Activated CD4-positive, alpha-beta T cell treated with anti-CD3 and anti-CD28 coated beads, Interleukin-2, amount 50 U/mL, for 48 hours (primary cell): ENCODE measurements around the gene CFAP54.

Experiments
- DNase-seq, 2 experiments: peaks; one replicate each; pipeline ENCODE4 v3.0.0-alpha.2; 2020

The CFAP54 gene

DNA sequence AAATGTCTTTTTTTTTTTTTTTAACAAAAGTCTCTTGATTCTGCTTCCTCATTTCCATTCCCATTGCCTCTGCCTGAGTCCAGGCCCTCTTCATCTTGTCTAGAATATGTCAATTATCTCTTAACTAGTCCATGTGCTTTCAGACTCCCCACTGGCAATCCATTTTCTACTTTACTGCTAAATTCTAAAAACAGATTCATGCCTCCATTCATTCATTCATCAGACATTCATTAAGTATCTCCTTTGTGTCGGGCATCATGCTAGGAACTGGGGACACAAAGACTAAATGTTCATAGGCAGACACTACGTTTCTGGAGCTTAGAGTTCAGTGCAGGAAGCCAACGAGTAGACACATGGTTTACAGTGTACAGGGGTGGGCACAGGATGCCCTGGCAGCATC is 408.0 kb downstream of the CFAP54 start:
- no peak for DNase-seq

- no peak for DNase-seq
Measured at GRCh38 chr12:96901175-96901574, 411.8 kb downstream of the CFAP54 start.

GRCh38 chr12:96902076-96902475 is 412.7 kb downstream of the CFAP54 start:
- no peak for DNase-seq

DNA sequence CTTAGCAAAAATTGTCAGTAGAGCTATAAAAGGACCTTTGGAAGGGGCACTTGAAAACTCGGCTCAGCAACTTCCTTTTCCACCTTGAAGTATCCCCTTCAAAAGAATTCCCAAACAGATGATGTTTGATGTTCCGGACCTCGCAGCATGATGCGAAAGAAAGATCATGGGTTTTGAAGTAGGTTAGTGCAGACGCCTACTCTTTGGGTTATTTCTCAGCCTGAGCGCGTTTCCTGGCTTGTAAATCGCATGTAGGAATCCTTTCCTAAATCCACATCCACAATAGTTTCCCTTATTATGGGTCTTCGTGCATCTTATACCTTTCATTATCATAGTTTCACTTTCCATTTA is 417.1 kb downstream of the CFAP54 start:
- DNase-seq, result peak in 1 of 2 experiments; percentile 19

- DNase-seq, result peak; percentile 83 to 87
Measured at GRCh38 chr12:96906849-96907670, 417.7 kb downstream of the CFAP54 start, which contains the start of gene NEDD1. NEDD1 (plus strand) TSS chr12:96907257; CDS start chr12:96909760, 2,503 bp downstream.

- peak; percentile 13 to 31 for DNase-seq
Measured at GRCh38 chr12:96907671-96908422, 418.5 kb downstream of the CFAP54 start.

DNA sequence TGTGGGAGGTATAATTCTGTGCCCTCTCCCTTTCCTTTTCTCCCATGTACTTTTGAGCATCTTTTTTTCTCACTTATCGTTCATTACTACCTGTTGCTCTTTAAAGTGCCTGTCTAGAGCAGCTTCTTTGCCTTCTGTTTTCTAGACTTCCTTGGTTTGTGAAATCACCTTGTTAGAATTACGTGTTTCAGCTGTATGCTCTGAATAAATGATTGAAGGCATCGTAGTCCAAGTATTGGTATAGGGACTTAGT is 419.0 kb downstream of the CFAP54 start:
- DNase-seq, result no peak

DNA sequence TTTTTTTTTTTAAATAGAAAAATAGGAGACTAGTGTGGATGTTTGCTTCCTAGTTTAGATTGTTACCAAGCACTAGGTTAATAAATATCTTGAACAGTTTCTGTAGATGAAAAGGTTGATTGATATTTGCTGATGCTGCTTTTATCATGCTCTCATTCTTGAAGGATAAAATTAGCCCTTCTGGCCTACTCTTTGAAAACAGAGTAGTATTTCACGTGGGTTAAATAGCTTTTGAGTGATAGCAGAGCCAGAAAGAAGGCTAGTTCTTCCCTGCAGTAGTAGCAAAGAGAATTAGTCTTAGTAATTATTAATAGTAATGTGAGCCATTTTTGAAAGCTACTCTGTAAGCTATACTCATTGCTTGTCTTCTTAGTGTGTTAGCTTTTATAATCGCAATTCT is 422.9 kb downstream of the CFAP54 start:
- DNase-seq, result no peak

DNA sequence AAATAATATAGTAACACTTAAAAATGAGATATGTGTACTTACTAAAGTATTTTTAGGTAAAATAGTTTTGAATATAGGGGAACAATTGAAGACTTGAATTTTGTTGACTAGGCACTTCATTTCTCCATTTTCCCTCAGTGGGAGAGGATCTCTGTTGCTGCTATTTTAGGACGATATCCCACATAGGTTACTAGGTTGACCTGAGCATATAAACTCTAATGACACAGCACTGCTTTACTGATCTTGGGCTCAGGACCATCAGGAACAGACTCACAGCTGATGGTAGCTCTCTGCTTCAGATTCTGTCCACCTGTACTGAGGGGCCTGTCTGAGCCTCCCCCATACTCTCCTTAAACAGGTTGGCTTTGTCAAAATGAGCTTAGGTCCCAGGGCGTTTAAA is 423.6 kb downstream of the CFAP54 start:
- DNase-seq, result no peak

DNA sequence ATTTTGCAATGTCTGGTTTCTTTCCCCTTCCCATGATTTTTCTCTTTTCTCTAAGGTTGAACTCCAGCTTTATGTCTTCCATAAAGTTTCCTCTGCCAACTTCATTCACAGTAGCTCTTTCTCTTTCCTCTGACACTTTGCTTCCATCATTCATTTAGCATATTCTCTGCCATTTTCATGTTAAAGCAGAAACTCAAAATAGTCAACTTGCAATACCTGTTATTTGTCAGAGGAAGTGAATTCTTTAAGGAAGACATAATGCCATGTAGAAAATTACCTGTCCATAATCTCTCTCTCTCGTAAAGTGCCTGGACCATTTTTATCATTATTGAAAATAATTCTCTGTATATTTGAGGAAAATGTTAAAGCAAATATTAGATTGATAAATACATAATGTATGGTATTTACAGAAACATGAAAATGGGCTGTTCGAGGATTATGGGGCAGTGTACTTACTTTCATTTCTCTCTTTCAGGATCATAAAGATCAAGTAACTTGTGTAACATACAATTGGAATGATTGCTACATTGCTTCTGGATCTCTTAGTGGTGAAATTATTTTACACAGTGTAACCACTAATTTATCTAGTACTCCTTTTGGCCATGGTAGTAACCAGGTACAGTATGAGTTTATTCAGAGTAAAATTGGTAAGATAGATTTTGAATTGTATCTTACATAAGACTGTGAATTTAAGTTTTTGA is 430.3 kb downstream of the CFAP54 start:
- DNase-seq, result no peak
